ENCODE results near the gene CETN1. TPM values are rescaled to one million over a fixed set of nuclear protein-coding genes. Genes with fewer than 3 reads are reported as not detected.

Gene CETN1
- total and polyA plus RNA-seq, 7 donors, result not detected

DNA sequence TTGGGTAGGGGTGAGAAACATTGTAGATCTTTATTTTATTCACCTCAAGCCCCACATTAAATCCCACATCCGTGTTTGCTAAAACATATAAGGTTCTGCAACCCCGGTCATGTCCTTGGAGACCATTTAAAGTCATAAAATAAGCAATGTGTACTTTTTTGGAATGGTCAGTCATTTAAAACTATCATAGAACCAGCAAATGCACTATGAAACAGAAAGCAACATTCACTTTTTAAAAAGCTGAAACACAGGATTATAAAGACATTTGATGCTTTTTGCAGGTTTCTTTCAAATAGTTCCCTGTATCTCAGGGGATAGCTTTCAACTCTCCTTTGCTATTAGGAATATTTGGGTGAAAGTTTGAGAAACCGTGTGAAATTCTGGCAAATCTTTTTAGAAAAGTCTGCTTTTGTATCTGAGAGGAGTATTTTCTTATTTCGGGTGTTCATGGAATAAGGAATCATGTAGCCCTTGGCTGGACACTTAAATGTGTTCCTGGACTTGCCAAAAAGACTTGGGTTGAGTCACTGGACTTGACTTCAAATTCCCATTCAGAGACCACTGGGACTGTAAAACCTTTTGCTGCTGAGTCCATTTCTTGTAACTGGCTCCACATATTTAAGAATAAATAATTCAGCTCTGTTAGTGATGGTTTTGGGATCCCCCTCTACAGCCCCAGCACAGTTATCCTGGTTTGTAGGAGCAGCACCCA, 5.9 kb upstream of the CETN1 start:
- no peak for DNase-seq

DNA sequence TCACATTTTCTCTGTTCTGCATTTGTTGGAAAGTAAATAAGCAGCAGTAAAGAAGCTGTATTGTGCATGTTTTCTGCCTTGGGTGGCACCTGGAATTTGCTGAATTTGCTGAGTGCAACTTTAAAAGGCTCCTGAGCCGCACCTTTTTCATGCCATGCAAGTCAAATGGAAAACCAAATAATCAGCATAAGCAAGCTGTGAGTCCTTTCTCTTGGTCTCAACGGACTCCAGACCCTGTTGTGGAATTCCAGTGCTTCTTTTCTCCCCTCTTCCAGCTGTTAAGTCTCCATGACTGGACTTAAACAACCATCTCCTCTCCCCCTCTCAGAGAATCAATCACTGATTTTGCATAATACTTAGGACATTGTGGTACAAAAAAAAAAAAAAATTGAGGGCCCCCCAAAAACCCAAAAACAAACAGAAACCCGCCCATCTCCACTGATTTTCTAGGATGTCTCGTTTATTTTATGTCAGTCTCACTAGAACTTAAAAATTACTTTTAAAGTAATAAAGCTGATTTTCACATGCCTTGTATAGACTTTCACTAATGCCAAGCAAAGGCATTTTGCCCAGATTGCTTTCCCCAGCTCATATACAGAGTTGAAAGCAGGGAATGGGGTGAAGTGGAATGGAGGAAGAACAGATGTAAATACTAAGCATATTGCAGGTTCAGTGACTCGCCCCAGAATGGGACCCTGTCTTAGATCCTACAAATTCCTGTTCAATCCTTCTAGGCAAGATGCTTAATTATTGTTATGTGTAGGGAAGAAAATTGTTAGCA, 5.1 kb upstream of the CETN1 start:
- DNase-seq (no peak), ATAC-seq (no peak)
- H3K27me3 ChIP-seq (ENCODE audit: insufficient read depth in 3 of 3, low read length in 2 of 3), result no peaks in the 10 kb centered on the region
- intact Hi-C loops (cut with DNase I), result no loop called here
- H3K9me3 ChIP-seq, result no peaks in the 10 kb centered on the region
- WGBS, 3 donors, result 67 to 75% (median 74%) methylated on average over 5 of the region's 5 CpGs
- H3K4me3 ChIP-seq, result no peak overlapping the region
- no peaks in the 10 kb centered on the region for H3K4me1 ChIP-seq
- TF ChIP-seq, protein P1, sequence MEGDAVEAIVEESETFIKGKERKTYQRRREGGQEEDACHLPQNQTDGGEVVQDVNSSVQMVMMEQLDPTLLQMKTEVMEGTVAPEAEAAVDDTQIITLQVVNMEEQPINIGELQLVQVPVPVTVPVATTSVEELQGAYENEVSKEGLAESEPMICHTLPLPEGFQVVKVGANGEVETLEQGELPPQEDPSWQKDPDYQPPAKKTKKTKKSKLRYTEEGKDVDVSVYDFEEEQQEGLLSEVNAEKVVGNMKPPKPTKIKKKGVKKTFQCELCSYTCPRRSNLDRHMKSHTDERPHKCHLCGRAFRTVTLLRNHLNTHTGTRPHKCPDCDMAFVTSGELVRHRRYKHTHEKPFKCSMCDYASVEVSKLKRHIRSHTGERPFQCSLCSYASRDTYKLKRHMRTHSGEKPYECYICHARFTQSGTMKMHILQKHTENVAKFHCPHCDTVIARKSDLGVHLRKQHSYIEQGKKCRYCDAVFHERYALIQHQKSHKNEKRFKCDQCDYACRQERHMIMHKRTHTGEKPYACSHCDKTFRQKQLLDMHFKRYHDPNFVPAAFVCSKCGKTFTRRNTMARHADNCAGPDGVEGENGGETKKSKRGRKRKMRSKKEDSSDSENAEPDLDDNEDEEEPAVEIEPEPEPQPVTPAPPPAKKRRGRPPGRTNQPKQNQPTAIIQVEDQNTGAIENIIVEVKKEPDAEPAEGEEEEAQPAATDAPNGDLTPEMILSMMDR (IDR thresholded peaks at IDR 0.05), result no peak
- H3K36me3 ChIP-seq (ENCODE audit: insufficient read depth in 1 of 2, low read depth in 1 of 2), result no peaks in the 10 kb centered on the region
- H3K27ac ChIP-seq, result no peak overlapping the region

More for the DNA sequence above, 5.9 kb upstream of the CETN1 start:
- no peak for ATAC-seq
- Histone ChIP-seq H3K4me1 (no peaks in the 10 kb centered on the region), H3K27me3 (ENCODE audit: insufficient read depth in 3 of 3, low read length in 2 of 3) (no peaks in the 10 kb centered on the region), H3K27ac (no peak overlapping the region), H3K4me3 (no peak overlapping the region), H3K9me3 (no peaks in the 10 kb centered on the region), H3K36me3 (ENCODE audit: insufficient read depth in 1 of 2, low read depth in 1 of 2) (no peaks in the 10 kb centered on the region)
- intact Hi-C loops (cut with DNase I), result no loop called here
- TF ChIP-seq, protein P1 (IDR thresholded peaks at IDR 0.05), result no peak
- WGBS, 3 donors, result 48 to 56% (median 55%) methylated on average over 4 of the region's 4 CpGs

DNA sequence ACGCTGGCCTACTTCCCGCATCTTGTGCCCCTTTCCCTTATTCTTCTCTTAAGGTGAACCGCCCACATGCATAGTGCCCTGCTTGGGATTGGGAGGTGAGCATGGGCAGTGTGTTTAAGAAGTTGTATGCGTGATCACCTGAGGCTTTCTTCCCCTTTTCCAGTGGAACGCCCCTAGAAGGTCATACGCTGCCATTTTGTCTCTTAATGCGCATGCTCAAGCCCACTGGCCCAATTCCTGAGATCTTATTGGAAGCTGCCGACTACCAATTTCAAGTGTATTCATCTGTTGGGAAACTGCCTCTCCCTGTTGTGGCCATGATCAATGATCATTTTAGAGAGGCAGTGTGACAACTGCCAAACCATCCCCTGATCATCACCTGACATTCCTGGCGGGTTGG, 3.3 kb upstream of the CETN1 start:
- ATAC-seq (no peak), DNase-seq (no peak)
- no peaks in the 10 kb centered on the region for H3K9me3 ChIP-seq
- no peak overlapping the region for H3K27ac ChIP-seq
- no peak overlapping the region for H3K4me3 ChIP-seq
- no peaks in the 10 kb centered on the region for H3K36me3 ChIP-seq (ENCODE audit: insufficient read depth in 1 of 2, low read depth in 1 of 2)
- intact Hi-C loops (cut with DNase I), result no loop called here
- 96 to 98% (median 96%) methylated on average over 9 of the region's 9 CpGs for WGBS, 3 donors
- no peaks in the 10 kb centered on the region for H3K27me3 ChIP-seq (ENCODE audit: insufficient read depth in 3 of 3, low read length in 2 of 3)
- TF ChIP-seq, protein P1 (IDR thresholded peaks at IDR 0.05), result no peak
- H3K4me1 ChIP-seq, result no peaks in the 10 kb centered on the region

DNA sequence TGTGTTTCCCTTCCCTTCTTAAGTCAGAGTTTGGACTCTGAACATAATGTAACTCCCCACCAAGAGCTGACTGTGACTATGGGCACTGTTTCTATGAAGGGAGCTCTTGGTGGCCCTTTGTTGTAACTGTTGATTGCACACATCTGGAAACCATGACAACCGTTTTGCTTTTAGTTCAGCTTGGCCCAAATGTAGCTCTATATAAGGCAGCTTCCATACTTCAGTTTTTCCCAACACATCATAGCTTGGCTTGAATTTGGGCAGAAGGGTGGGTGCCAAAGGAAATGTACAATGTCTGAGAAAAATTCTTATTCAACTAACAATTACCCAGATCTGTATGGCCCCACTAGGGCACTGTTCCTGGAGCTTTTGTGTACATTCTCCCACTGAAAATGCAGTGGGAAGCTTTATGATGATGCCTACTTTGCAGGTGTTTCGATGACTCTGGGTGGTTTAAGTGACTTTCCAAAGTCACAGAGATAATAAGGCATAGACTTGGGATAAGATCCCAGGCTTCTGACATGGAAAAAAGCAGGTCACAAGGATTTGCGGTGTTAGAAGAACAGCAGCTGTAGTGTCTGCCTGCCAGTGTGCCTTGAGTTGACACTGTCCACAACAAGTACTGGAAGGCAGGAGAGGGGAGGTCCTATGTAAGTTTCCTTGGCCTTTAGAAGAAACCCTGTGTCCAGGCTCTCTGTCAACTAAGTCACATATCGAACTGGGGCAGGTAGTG, 2.4 kb upstream of the CETN1 start:
- TF ChIP-seq, protein P1 (IDR thresholded peaks at IDR 0.05), result no peak
- WGBS, 3 donors, result 35 to 59% (median 38%) methylated on average over 4 of the region's 4 CpGs
- no peak overlapping the region for H3K27ac ChIP-seq

More for the DNA sequence above, 2.4 kb upstream of the CETN1 start:
- DNase-seq (no peak), ATAC-seq (no peak)
- Histone ChIP-seq H3K9me3 (no peaks in the 10 kb centered on the region), H3K36me3 (ENCODE audit: insufficient read depth in 1 of 2, low read depth in 1 of 2) (no peaks in the 10 kb centered on the region), H3K27me3 (ENCODE audit: insufficient read depth in 3 of 3, low read length in 2 of 3) (no peaks in the 10 kb centered on the region), H3K4me1 (no peaks in the 10 kb centered on the region), H3K4me3 (no peak overlapping the region)
- intact Hi-C loops (cut with DNase I), result no loop called here

All from psoas muscle (tissue), 8 donors.